HCT116 (cell line): ENCODE data around the gene TMEM256. TPM values are rescaled to one million over a fixed set of nuclear protein-coding genes. Genes with fewer than 3 reads are reported as not detected.
A peak's percentile ranks its signal among the peaks of the same experiment; 100 is the strongest.

Experiments
- ATAC-seq: fragments of 200-7000 bp; cut with Tn5 transposase; 2 replicates; pipeline ENCODE4 v1.9.1; 2020; ENCODE audit warnings: mild to moderate bottlenecking, moderate library complexity
- BruUV-seq: library from RNA; stranded (reverse); fragments of 400-500 nt; replicated peaks from 2 replicates; lab custom pipeline; 2021; lab: Mats Ljungman, UMichigan
- CTCF ChIA-PET: fragments of 300-600 bp; sonication (Branson Sonifier 250); formaldehyde crosslinking; loops from one replicate; lab custom pipeline; 2021; ENCODE audit warnings: antibody characterized with exemption; lab: Charles Lee
- POLR2A ChIA-PET: fragments of 300-600, 350-600 bp; sonication (Branson Sonifier 250); formaldehyde crosslinking; loops from one replicate; lab custom pipeline; 2021; ENCODE audit warnings: antibody characterized with exemption; lab: Charles Lee
- RAD21 ChIA-PET, 2 experiments: fragments of 300-600 bp; sonication (Branson Sonifier 250); formaldehyde crosslinking; loops; one replicate each; lab custom pipeline; 2023; ENCODE audit warnings: low total read pairs in 2 of 2; ENCODE audit not compliant: uncharacterized antibody in 2 of 2, unreplicated experiment in 2 of 2, low non-redundant PET in 1 of 2; lab: Charles Lee
- DNase-seq: peaks from one replicate; pipeline ENCODE4 v3.0.0-alpha.2; 2010; ENCODE audit warnings: low read depth, low spot score
- H2AFZ ChIP-seq: fragments of 200-600 bp; shearing (Covaris generic), sonication (generic); 2 replicates; pipeline ENCODE4 v1.6.1; 2017; ENCODE audit warnings: low read depth, mixed run types, mixed read lengths, antibody characterized with exemption, low read length; ENCODE audit not compliant: poor library complexity, severe bottlenecking
- H3K27ac ChIP-seq: 2 replicates; pipeline ENCODE4 v1.5.1; 2012; ENCODE audit warnings: low read depth, low read length
- H3K27me3 ChIP-seq: fragments of 200-600 bp; sonication (generic); 2 replicates; pipeline ENCODE4 v1.6.1; 2016; ENCODE audit warnings: mixed run types, low read length, mixed read lengths; ENCODE audit not compliant: insufficient read depth
- H3K36me3 ChIP-seq, 2 experiments: fragments of 200-500 bp in 1 of 2; fragments of 200-600 bp in 1 of 2; sonication (Bioruptor generic) in 1 of 2; sonication (generic) in 1 of 2; 2 replicates each; pipeline versions ENCODE4 v1.5.1 to v1.6.1; 2014 to 2016; ENCODE audit warnings: low read length in 2 of 2, inconsistent platforms in 1 of 2, mixed read lengths in 1 of 2, mixed run types in 1 of 2; ENCODE audit not compliant: insufficient read depth in 2 of 2, control insufficient read depth in 1 of 2
- H3K4me1 ChIP-seq, 2 experiments: fragments of 200-600 bp in 1 of 2; sonication (generic) in 1 of 2; 2 replicates each; pipeline versions ENCODE4 v1.5.1 to v1.6.1; 2012 to 2017; ENCODE audit warnings: low read length in 2 of 2, inconsistent platforms in 1 of 2, mild to moderate bottlenecking in 1 of 2, mixed read lengths in 1 of 2, mixed run types in 1 of 2, moderate library complexity in 1 of 2; ENCODE audit not compliant: insufficient read depth in 2 of 2, control insufficient read depth in 1 of 2
- H3K4me2 ChIP-seq: fragments of 200-600 bp; sonication (generic); 2 replicates; pipeline ENCODE4 v1.6.1; 2017; ENCODE audit warnings: mixed run types, low read length, mixed read lengths
- H3K4me3 ChIP-seq, 2 experiments: fragments of 200-600 bp in 1 of 2; sonication (generic) in 1 of 2; replicated peaks in 1 of 2; 2 replicates each; pipeline ENCODE4 v1.5.1; 2011 to 2016; ENCODE audit warnings: low read length in 2 of 2, control low read depth in 1 of 2, low read depth in 1 of 2, mild to moderate bottlenecking in 1 of 2, mixed read lengths in 1 of 2, mixed run types in 1 of 2
- H3K79me2 ChIP-seq: fragments of 200-600 bp; sonication (generic); 2 replicates; pipeline ENCODE4 v1.6.1; 2017; ENCODE audit warnings: mild to moderate bottlenecking, mixed run types, low read length, moderate library complexity, mixed read lengths; ENCODE audit not compliant: insufficient read depth
- H3K9ac ChIP-seq: fragments of 200-600 bp; sonication (generic); 2 replicates; pipeline ENCODE4 v1.6.1; 2016; ENCODE audit warnings: low read length, mixed read lengths
- H3K9me2 ChIP-seq: fragments of 200-600 bp; sonication (generic), shearing (Covaris generic); 2 replicates; pipeline ENCODE4 v1.6.1; 2017; ENCODE audit warnings: mixed run types, mild to moderate bottlenecking, moderate library complexity; ENCODE audit not compliant: insufficient read depth
- H3K9me3 ChIP-seq, 2 experiments: fragments of 200-500 bp in 1 of 2; fragments of 200-600 bp in 1 of 2; sonication (Bioruptor generic) in 1 of 2; sonication (generic) in 1 of 2; 2 replicates each; pipeline ENCODE4 v1.6.1; 2014 to 2017; ENCODE audit warnings: low read length in 2 of 2, mixed read lengths in 2 of 2, inconsistent platforms in 1 of 2, low read depth in 1 of 2, mild to moderate bottlenecking in 1 of 2, mixed run types in 1 of 2, moderate library complexity in 1 of 2; ENCODE audit not compliant: control insufficient read depth in 1 of 2, insufficient read depth in 1 of 2
- H4K20me1 ChIP-seq: fragments of 200-600 bp; sonication (generic), shearing (Covaris generic); 2 replicates; pipeline ENCODE4 v1.6.1; 2017; ENCODE audit warnings: mixed run types, mild to moderate bottlenecking, moderate library complexity; ENCODE audit not compliant: insufficient read depth
- CTCF ChIP-seq, 3 experiments: fragments of 200-600 bp in 1 of 3; sonication (generic) in 1 of 3; IDR thresholded peaks in 2 of 3; conservative IDR thresholded peaks in 1 of 3; 2 replicates each; pipeline ENCODE4 v1.5.1; 2012 to 2017; ENCODE audit warnings: low read depth in 2 of 3, low read length in 2 of 3, antibody characterized with exemption in 1 of 3, borderline replicate concordance in 1 of 3, control low read depth in 1 of 3, mild to moderate bottlenecking in 1 of 3, mixed read lengths in 1 of 3, mixed run types in 1 of 3, moderate library complexity in 1 of 3; ENCODE audit not compliant: insufficient read depth in 1 of 3
- EGR1 ChIP-seq: IDR thresholded peaks from 2 replicates; pipeline ENCODE4 v1.6.1; 2012; ENCODE audit warnings: low read depth
- FOSL1 ChIP-seq: IDR thresholded peaks from 2 replicates; pipeline ENCODE4 v1.6.1; 2012; ENCODE audit warnings: low read depth
- MAX ChIP-seq: IDR thresholded peaks from 2 replicates; pipeline ENCODE4 v1.6.1; 2012
- POLR2A ChIP-seq: IDR thresholded peaks from 2 replicates; pipeline ENCODE4 v1.7.0; 2011; ENCODE audit warnings: borderline replicate concordance; ENCODE audit not compliant: insufficient read depth, insufficient read length; ENCODE audit errors: extremely low read depth
- SP1 ChIP-seq: IDR thresholded peaks from 2 replicates; pipeline ENCODE4 v1.6.1; 2012; ENCODE audit warnings: low read depth
- intact Hi-C: fragments of 100-400 bp; cut with micrococcal nuclease; formaldehyde crosslinking; loops from 2 replicates; pipeline ENCODE4 v1.10.0; 2022
- total RNA-seq: library from RNA; stranded (reverse); gene quantifications from one replicate; pipeline ENCODE4 v1.2.1, GENCODE V29; 2021; ENCODE audit not compliant: unreplicated experiment
- TF ChIP-seq, protein P1 (sequence below): IDR thresholded peaks from 2 replicates; pipeline ENCODE4 v1.6.1; 2011; ENCODE audit warnings: mild to moderate bottlenecking, low read length, moderate library complexity; ENCODE audit not compliant: insufficient replicate concordance; ENCODE audit errors: extremely low read depth

Gene TMEM256
- total RNA-seq, 1 experiment from 2014 or later = 110 TPM

DNA sequence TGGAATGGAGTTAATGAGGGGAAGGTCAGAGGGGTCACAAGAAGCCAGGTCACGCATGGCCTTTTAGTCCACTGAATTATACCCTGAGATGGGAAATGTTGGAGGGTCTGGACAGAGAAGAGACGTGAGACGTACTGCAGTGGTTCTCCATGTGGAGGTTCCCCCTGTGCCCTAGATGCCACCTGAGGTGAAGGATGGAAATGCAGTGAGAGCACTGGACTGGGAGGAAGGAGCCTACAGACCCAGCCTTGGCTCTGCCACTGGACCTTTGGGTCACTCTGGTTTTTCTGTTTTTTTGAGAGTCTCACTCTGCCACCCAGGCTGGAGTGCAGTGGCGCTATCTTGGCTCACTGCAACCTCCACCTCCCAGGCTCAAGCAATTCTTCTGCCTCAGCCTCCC is 7.8 kb downstream of the TMEM256 start:
- DNase-seq = no peak
- TSS peak; percentile 66 for BruUV-seq
- ATAC-seq = no peak
- Histone ChIP-seq H3K27ac (no peak overlapping the region), H3K4me1 (peaks cover 20 to 39% of the 10 kb centered on the region in 2 experiments), H3K79me2 (0 out of 2 replicates have a peak, but pooled peaks cover 7% of the 10 kb centered on the region), H3K36me3 (peaks cover 3 to 5% of the 10 kb centered on the region in 2 experiments; a peak in 2 of 4 replicates), H3K4me3 (no peak overlapping the region), H4K20me1 (no peaks in the 10 kb centered on the region), H3K9me3 (no peaks in the 10 kb centered on the region), H3K4me2 (no peak overlapping the region), H3K9ac (no peak overlapping the region), H2AFZ (no peak overlapping the region), H3K27me3 (no peaks in the 10 kb centered on the region), H3K9me2 (no peaks in the 10 kb centered on the region)
- RAD21 ChIA-PET = no interaction called here
- POLR2A ChIA-PET = interaction anchor here (1.6 kb wide), 1 partner anchor 39 kb away, joined by 3 read pairs; the partner anchor contains the start of gene TMEM102
- intact Hi-C loops = no loop called here
- TF ChIP-seq CTCF (IDR thresholded peaks at IDR 0.05 in 2 of 3, conservative IDR thresholded peaks at IDR 0.05 in 1 of 3; ENCODE audit: borderline replicate concordance in 1 of 3, insufficient read depth in 1 of 3, low read depth in 2 of 3, low read length in 2 of 3) (0 out of 6 replicates have a peak, but pooled peaks of 1 of the 3 experiments have one; percentile 11), MAX (no peak)
- CTCF ChIA-PET = no interaction called here

- ChIA-PET CTCF (interaction anchor here (0.6 to 1.8 kb wide), 4 partner anchors 9 to 166 kb away, joined by 3 to 9 read pairs (median 6); partner anchors contain the start of genes TMEM256 and TNK1), POLR2A (interaction anchor here (0.6 to 1.6 kb wide), 5 partner anchors 9 to 176 kb away, joined by 3 to 22 read pairs (median 3); partner anchors contain the start of genes TMEM102, TMEM256 and TNK1), RAD21 (interaction anchor here in 1 of 2 experiments (0.5 to 1.0 kb wide), 2 partner anchors 10 to 40 kb away, joined by 3 read pairs; partner anchors contain the start of genes TMEM102 and TMEM256)
- H3K9ac ChIP-seq = peak within 1 kb of the TSS; percentile 75
- peak within 1 kb of the TSS; percentile 58 to 84 for H3K4me3 ChIP-seq
- ATAC-seq (peak; percentile 89), DNase-seq (no peak)
- no TSS peak for BruUV-seq
- H3K4me2 ChIP-seq = peak within 1 kb of the TSS; percentile 97
- intact Hi-C loops = loop anchor here (1.0 to 5.0 kb wide), 2 partner anchors 37 to 43 kb away; partner anchors contain the start of gene TMEM95
- H3K27ac ChIP-seq = peak within 1 kb of the TSS; percentile 93
- no peaks in the 10 kb centered on the region for H3K27me3 ChIP-seq
- H3K9me3 ChIP-seq = no peaks in the 10 kb centered on the region
- H2AFZ ChIP-seq = no peak within 1 kb of the TSS
- no peaks in the 10 kb centered on the region for H3K9me2 ChIP-seq
- peaks cover 7 to 10% of the 10 kb centered on the region in 2 experiments; a peak in 2 of 4 replicates for H3K36me3 ChIP-seq
- 0 out of 2 replicates have a peak, but pooled peaks cover 7% of the 10 kb centered on the region for H3K79me2 ChIP-seq
- peaks cover 7 to 25% of the 10 kb centered on the region in 2 experiments for H3K4me1 ChIP-seq
- no peaks in the 10 kb centered on the region for H4K20me1 ChIP-seq
- TF ChIP-seq FOSL1 (no peak), POLR2A (peak; percentile 74), EGR1 (peak; percentile 67), SP1 (peak; percentile 18; the same call in 1 of the 2 replicates), CTCF (IDR thresholded peaks at IDR 0.05 in 2 of 3, conservative IDR thresholded peaks at IDR 0.05 in 1 of 3; ENCODE audit: borderline replicate concordance in 1 of 3, insufficient read depth in 1 of 3, low read depth in 2 of 3, low read length in 2 of 3) (peak in 2 of 3 experiments; percentile 41 to 47; a peak in 4 of 6 replicates), MAX (peak; percentile 85)
- TF ChIP-seq, protein P1, sequence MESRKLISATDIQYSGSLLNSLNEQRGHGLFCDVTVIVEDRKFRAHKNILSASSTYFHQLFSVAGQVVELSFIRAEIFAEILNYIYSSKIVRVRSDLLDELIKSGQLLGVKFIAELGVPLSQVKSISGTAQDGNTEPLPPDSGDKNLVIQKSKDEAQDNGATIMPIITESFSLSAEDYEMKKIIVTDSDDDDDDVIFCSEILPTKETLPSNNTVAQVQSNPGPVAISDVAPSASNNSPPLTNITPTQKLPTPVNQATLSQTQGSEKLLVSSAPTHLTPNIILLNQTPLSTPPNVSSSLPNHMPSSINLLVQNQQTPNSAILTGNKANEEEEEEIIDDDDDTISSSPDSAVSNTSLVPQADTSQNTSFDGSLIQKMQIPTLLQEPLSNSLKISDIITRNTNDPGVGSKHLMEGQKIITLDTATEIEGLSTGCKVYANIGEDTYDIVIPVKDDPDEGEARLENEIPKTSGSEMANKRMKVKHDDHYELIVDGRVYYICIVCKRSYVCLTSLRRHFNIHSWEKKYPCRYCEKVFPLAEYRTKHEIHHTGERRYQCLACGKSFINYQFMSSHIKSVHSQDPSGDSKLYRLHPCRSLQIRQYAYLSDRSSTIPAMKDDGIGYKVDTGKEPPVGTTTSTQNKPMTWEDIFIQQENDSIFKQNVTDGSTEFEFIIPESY = no peak
Observed at GRCh38 chr17:7394452-7395191, 9.3 kb downstream of the TMEM256 start, which contains the start of gene PLSCR3. Gene PLSCR3 (minus strand): TSS chr17:7394525. CDS start chr17:7394110, 415 bp downstream.
